Spleen (tissue), 7 donors: ENCODE results near the gene UBA3.

Experiments used
- CTCF ChIP-seq, 11 experiments: fragments of 200-600 bp in 7 of 11; fragments of 450-650 bp in 4 of 11; sonication (generic) in 4 of 11; IDR thresholded peaks in 8 of 11; conservative IDR thresholded peaks in 3 of 11; 1 replicate in 7 of 11; 2 replicates in 4 of 11; pipeline versions ENCODE4 v1.4.0 to v1.8.0; 2016 to 2021; ENCODE audit warnings: antibody characterized with exemption in 11 of 11, inconsistent platforms in 4 of 11, mild to moderate bottlenecking in 1 of 11
- POLR2A ChIP-seq, 3 donors: fragments of 450-650 bp; IDR thresholded peaks; one replicate each; pipeline ENCODE4 v1.5.1; 2017; ENCODE audit warnings: antibody characterized with exemption in 3 of 3, mild to moderate bottlenecking in 1 of 3
- POLR2AphosphoS5 ChIP-seq, 3 donors: sonication (generic); formaldehyde crosslinking; IDR thresholded peaks; one replicate each; pipeline ENCODE4 v1.5.1; 2017; ENCODE audit warnings: antibody characterized with exemption in 3 of 3
- donor health status: DM: no; HTN: no; CAD: no; lungs with moderate emphysema.
- donor health status: DM: no; HTN: no; CAD: no.
- donor health status: DM: no; HTN: no; CAD: no.

- TF ChIP-seq CTCF (IDR thresholded peaks at IDR 0.05 in 8 of 11, conservative IDR thresholded peaks at IDR 0.05 in 3 of 11) (peak; percentile 78 to 92 (median 88)), POLR2AphosphoS5 (IDR thresholded peaks at IDR 0.05) (no peak), POLR2A (IDR thresholded peaks at IDR 0.05) (no peak)
Measured at GRCh38 chr3:69120879-69121464, 40.8 kb upstream of the UBA3 start.
